Measurements from ENCODE around the gene SECISBP2. TPM values are rescaled to one million over a fixed set of nuclear protein-coding genes. Genes with fewer than 3 reads are reported as not detected.

Gene SECISBP2
- total and polyA plus RNA-seq, 2 of the 13 experiments (the other 11 are each of a cell fraction or from before 2014, with no cell fraction given): 32.4 to 38.0 TPM

DNA sequence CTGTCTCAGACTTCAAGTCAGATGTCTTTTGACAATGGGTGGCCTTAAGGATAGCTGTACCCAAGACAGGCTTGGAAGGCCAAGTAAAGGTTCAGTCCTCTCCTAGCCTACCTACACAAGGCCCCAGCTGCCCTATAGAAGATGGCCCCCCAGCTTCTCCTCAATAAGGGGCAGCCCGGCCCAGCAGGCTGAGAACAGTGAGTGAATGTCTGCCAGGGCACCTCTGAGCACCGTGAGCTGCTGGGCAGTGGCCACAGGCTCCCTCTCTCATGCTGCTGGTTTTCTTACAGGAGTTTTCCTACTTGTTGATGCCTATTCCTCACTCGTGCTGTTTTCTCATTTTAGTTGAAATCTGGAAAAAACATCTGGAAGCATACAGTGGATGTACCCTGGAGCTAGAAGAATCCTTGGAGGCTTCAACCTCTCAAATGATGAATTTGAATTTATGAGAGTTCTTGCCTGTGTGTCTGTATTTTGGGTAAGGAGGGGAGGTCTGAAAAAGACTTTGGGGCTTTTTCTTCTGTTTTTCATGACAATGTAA, 40.1 kb downstream of the SECISBP2 start:
- H3K27me3 ChIP-seq (ENCODE audit: control insufficient read depth in 1 of 2, insufficient read depth in 2 of 2, low read length in 2 of 2): no peaks in the 10 kb centered on the region
- intact Hi-C loops (cut with micrococcal nuclease; ENCODE audit: unreplicated experiment) (loop anchor here (5.0 kb wide), 1 partner anchor 199 kb away; no protein-coding TSS in a partner anchor), in situ Hi-C loops (cut with HindIII; ENCODE audit: extremely low pct_ligation_motif_present, low pct_unique_long_range_greater_than_20kb) (no loop called here)
- ChIA-PET CTCF (ENCODE audit: low intra/inter-chr PET ratio, low total read pairs) (no interaction called here), POLR2A (interaction anchor here (1.2 to 2.8 kb wide), 3 partner anchors 27 to 48 kb away, joined by 3 to 17 read pairs (median 12); partner anchors contain the start of genes CKS2 and SECISBP2)
- no peak for FAIRE-seq
- no peaks in the 10 kb centered on the region for H3K9me3 ChIP-seq (ENCODE audit: low read length)
- 90% methylated on average over 2 of the region's 3 CpGs for WGBS (ENCODE audit: low lambda C conversion rate)
- no peak overlapping the region for H3K4me3 ChIP-seq (replicated peaks in 1 of 3; ENCODE audit: insufficient read depth in 1 of 3, low read depth in 2 of 3, low read length in 3 of 3)
- H3K4me2 ChIP-seq (ENCODE audit: low read depth, low read length): no peak overlapping the region
- H3K27ac ChIP-seq (ENCODE audit: extremely low read length, insufficient read depth, low read length): peak overlapping the region; percentile 70
- H2AFZ ChIP-seq (ENCODE audit: low read length): no peak overlapping the region
- no peaks in the 10 kb centered on the region for H3K79me2 ChIP-seq (ENCODE audit: insufficient read depth, low read length)
- ATAC-seq: no peak
- H3K36me3 ChIP-seq (replicated peaks in 1 of 2; ENCODE audit: control insufficient read depth in 1 of 2, insufficient read depth in 2 of 2, low read length in 2 of 2): peaks cover 13 to 50% of the 10 kb centered on the region in 2 experiments
- no TSS peak for BruUV-seq (replicated peaks)
- TF ChIP-seq JUNB (CRISPR knock-in tag; IDR thresholded peaks at IDR 0.05; ENCODE audit: borderline replicate concordance) (no peak), KLF12 (CRISPR knock-in tag; IDR thresholded peaks at IDR 0.05; ENCODE audit: borderline replicate concordance) (no peak), KMT2B (CRISPR knock-in tag; IDR thresholded peaks at IDR 0.05) (no peak), SAP130 (CRISPR knock-in tag; IDR thresholded peaks at IDR 0.05; ENCODE audit: low read depth) (no peak), MTF2 (CRISPR knock-in tag; IDR thresholded peaks at IDR 0.05; ENCODE audit: borderline replicate concordance) (no peak), RFX5 (IDR thresholded peaks at IDR 0.05; ENCODE audit: low read depth, low read length) (no peak), BCL6 (CRISPR knock-in tag; IDR thresholded peaks at IDR 0.05) (no peak), ZNF644 (CRISPR knock-in tag; IDR thresholded peaks at IDR 0.05; ENCODE audit: low read depth) (no peak), ZBTB38 (CRISPR knock-in tag; IDR thresholded peaks at IDR 0.05) (no peak)
- TF ChIP-seq, protein P1, sequence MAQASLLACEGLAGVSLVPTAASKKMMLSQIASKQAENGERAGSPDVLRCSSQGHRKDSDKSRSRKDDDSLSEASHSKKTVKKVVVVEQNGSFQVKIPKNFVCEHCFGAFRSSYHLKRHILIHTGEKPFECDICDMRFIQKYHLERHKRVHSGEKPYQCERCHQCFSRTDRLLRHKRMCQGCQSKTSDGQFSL (CRISPR knock-in tag; IDR thresholded peaks at IDR 0.05): no peak
- TF ChIP-seq, protein P2, sequence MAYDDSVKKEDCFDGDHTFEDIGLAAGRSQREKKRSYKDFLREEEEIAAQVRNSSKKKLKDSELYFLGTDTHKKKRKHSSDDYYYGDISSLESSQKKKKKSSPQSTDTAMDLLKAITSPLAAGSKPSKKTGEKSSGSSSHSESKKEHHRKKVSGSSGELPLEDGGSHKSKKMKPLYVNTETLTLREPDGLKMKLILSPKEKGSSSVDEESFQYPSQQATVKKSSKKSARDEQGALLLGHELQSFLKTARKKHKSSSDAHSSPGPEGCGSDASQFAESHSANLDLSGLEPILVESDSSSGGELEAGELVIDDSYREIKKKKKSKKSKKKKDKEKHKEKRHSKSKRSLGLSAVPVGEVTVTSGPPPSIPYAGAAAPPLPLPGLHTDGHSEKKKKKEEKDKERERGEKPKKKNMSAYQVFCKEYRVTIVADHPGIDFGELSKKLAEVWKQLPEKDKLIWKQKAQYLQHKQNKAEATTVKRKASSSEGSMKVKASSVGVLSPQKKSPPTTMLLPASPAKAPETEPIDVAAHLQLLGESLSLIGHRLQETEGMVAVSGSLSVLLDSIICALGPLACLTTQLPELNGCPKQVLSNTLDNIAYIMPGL (CRISPR knock-in tag; IDR thresholded peaks at IDR 0.05; ENCODE audit: borderline replicate concordance in 1 of 2, low read depth in 1 of 2): no peak
- H3K4me1 ChIP-seq (ENCODE audit: insufficient read depth, low read length): peaks cover 71% of the 10 kb centered on the region
- no peak for DNase-seq (ENCODE audit: low spot score)
- H3K9ac ChIP-seq (ENCODE audit: insufficient read depth, low read depth, low read length): no peak overlapping the region
- no peaks in the 10 kb centered on the region for H4K20me1 ChIP-seq (ENCODE audit: insufficient read depth, low read length)
